ENCODE measurements around the gene SDS. TPM values are rescaled to one million over a fixed set of nuclear protein-coding genes. Genes with fewer than 3 reads are reported as not detected.

Gene SDS
- total RNA-seq, 2 donors from 2014 or later, result not detected

- Mint-ChIP-seq H3K9me3 (no peaks in the 10 kb centered on the region), H3K4me3 (no peak overlapping the region), H3K36me3 (ENCODE audit: insufficient read depth in 2 of 2) (peaks cover 0 to 2% of the 10 kb centered on the region in 2 donors), H3K27ac (no peak overlapping the region), H3K27me3 (ENCODE audit: low read depth) (no peaks in the 10 kb centered on the region), H3K4me1 (ENCODE audit: low read depth) (no peaks in the 10 kb centered on the region)
- no peak for DNase-seq
- ATAC-seq (replicated peaks in 1 of 2), result no peak
Measured at GRCh38 chr12:113391650-113392337, 11.9 kb downstream of the SDS start.

DNA sequence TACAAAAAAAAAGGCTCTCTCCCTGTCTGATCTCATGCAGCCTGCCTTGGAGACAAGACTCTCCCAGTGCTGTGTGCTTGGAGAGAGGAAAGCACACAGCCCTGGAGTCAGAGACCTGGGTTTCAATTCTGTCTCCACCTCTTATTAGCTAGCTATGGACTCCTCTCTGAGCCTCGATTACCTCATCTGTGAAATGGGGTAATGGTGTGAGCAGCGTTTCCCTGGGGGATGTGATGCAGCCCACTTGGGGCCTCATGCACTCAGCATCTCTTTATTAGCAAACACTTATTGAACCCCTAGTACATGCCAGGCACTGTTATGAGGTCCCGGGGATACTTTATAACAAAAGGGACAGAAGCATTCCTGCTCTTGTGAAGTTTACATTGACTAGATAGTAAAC lies 12.5 kb downstream of the SDS start:
- DNase-seq (no peak), ATAC-seq (replicated peaks in 1 of 2) (no peak)
- H3K4me3 Mint-ChIP-seq, result no peak overlapping the region
- H3K27me3 Mint-ChIP-seq (ENCODE audit: low read depth), result no peaks in the 10 kb centered on the region
- no peak overlapping the region for H3K27ac Mint-ChIP-seq
- H3K36me3 Mint-ChIP-seq (ENCODE audit: insufficient read depth in 2 of 2), result peaks cover 0 to 2% of the 10 kb centered on the region in 2 donors
- no peaks in the 10 kb centered on the region for H3K4me1 Mint-ChIP-seq (ENCODE audit: low read depth)
- no peaks in the 10 kb centered on the region for H3K9me3 Mint-ChIP-seq

DNA sequence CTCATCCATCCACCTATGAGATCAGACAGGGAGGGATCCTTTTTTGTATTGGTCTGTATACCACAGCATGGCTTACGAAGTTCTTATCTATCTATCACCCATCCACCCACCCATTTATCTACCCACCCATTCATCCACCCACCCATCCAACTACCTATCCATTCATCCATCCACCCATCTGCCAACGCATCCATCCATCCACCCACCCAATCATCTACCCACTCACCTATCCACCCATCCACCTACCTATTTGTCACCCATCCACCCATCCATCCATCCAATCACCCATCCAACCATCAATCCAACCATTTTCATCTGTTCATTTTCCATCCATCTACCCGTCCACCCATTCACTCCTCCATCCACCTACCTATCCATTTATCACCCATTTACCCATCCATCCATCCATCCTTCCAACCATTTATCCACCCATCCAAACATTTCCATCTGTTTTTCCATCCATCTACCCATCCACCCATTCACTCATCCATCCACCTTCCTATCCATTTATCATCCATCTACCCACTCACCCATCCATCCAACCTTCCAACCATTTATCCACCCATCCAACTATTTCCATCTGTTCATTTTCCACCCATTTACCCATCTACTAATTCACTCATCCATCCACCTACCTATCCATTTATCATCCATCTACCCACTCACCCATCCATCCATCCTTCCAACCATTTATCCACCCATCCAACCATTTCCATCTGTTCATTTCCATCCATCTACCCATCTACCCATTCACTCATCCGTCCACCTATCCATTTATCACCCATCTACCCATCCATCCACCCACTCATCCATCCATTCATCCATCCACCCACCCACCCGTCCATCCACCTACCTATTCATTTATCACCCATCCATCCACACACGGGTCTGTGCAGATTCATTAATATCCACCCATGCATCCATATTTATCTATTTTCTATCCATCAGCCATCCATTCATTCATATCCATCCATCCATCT lies 13.3 kb downstream of the SDS start:
- ATAC-seq (replicated peaks in 1 of 2) (no peak), DNase-seq (no peak)
- Mint-ChIP-seq H3K4me3 (no peak overlapping the region), H3K36me3 (ENCODE audit: insufficient read depth in 2 of 2) (peaks cover 0 to 2% of the 10 kb centered on the region in 2 donors), H3K4me1 (ENCODE audit: low read depth) (no peaks in the 10 kb centered on the region), H3K27ac (no peak overlapping the region), H3K9me3 (no peaks in the 10 kb centered on the region), H3K27me3 (ENCODE audit: low read depth) (no peaks in the 10 kb centered on the region)

GRCh38 chr12:113388351-113388750 lies 15.3 kb downstream of the SDS start:
- H3K27me3 Mint-ChIP-seq (ENCODE audit: low read depth), result no peaks in the 10 kb centered on the region
- peaks cover 0 to 4% of the 10 kb centered on the region in 2 donors for H3K36me3 Mint-ChIP-seq (ENCODE audit: insufficient read depth in 2 of 2)
- no peaks in the 10 kb centered on the region for H3K4me1 Mint-ChIP-seq (ENCODE audit: low read depth)
- H3K9me3 Mint-ChIP-seq, result no peaks in the 10 kb centered on the region
- H3K27ac Mint-ChIP-seq, result no peak overlapping the region
- no peak overlapping the region for H3K4me3 Mint-ChIP-seq
- DNase-seq (no peak), ATAC-seq (replicated peaks in 1 of 2) (no peak)

DNA sequence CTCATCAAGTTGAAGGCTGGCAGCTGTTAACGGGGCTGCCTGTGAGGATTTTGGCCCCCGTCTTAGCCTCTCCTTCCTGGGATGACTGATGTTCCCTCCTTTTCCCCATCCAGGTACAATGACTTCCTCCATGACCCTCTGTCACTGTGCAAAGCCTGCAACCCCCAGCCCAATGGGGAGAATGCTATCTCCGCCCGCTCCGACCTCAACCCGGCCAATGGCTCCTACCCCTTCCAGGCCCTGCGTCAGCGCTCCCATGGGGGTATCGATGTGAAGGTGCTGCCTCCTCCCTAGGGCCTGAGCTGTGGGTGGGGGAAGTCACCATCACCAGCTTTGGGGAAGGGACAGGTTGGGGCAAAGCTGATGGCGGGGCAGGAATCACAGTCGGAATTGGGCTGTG lies 16.1 kb downstream of the SDS start:
- H3K4me1 Mint-ChIP-seq (ENCODE audit: low read depth), result no peaks in the 10 kb centered on the region
- H3K4me3 Mint-ChIP-seq, result no peak overlapping the region
- no peaks in the 10 kb centered on the region for H3K9me3 Mint-ChIP-seq
- ATAC-seq (replicated peaks in 1 of 2), result no peak
- no peak overlapping the region for H3K27ac Mint-ChIP-seq
- H3K27me3 Mint-ChIP-seq (ENCODE audit: low read depth), result no peaks in the 10 kb centered on the region
- DNase-seq, result no peak
- H3K36me3 Mint-ChIP-seq (ENCODE audit: insufficient read depth in 2 of 2), result peaks cover 0 to 4% of the 10 kb centered on the region in 2 donors

DNA sequence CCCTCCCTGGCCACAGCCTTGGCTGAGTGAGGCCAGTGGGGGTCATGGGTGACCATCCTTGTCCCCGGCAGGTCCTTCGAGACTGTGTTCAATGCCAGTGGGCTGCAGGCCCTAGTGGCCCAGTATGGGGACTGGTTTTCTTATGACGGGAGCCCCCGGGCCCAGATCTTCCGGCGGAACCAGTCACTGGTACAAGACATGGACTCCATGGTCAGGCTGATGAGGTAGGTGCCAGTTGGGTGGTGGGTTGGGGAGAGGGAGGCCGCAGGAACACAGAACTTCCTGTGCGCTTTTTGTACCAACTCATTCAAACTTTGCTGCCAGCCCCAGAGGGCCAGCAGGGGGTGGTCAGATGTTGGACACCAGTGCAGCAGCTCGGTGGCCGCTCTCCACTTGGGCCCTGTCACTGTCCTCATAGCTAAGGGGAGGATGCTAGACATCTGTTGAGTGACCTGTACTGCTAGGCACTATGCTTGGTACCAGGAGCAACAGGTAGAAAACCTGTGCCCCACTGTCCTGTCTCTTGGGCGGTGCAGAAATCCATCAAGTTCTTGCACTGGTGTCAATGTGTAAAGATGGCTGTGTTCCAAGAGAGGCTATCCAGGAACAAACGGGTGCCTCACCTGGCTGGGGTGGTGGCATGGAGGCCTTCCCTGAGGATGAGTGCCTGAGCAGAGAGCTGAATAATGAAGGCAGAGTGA lies 16.7 kb downstream of the SDS start:
- Mint-ChIP-seq H3K36me3 (ENCODE audit: insufficient read depth in 2 of 2) (peaks cover 0 to 4% of the 10 kb centered on the region in 2 donors), H3K27me3 (ENCODE audit: low read depth) (no peaks in the 10 kb centered on the region), H3K27ac (no peak overlapping the region), H3K9me3 (no peaks in the 10 kb centered on the region), H3K4me3 (no peak overlapping the region), H3K4me1 (ENCODE audit: low read depth) (no peaks in the 10 kb centered on the region)
- ATAC-seq (replicated peaks in 1 of 2) (no peak), DNase-seq (no peak)

- H3K27ac Mint-ChIP-seq, result no peak overlapping the region
- no peaks in the 10 kb centered on the region for H3K4me1 Mint-ChIP-seq (ENCODE audit: low read depth)
- no peak for ATAC-seq (replicated peaks in 1 of 2)
- H3K36me3 Mint-ChIP-seq (ENCODE audit: insufficient read depth in 2 of 2), result peaks cover 0 to 4% of the 10 kb centered on the region in 2 donors
- H3K9me3 Mint-ChIP-seq, result no peaks in the 10 kb centered on the region
- H3K27me3 Mint-ChIP-seq (ENCODE audit: low read depth), result no peaks in the 10 kb centered on the region
- DNase-seq, result no peak
- H3K4me3 Mint-ChIP-seq, result no peak overlapping the region
Measured at GRCh38 chr12:113385282-113385882, 18.3 kb downstream of the SDS start.

- no peaks in the 10 kb centered on the region for H3K27me3 Mint-ChIP-seq (ENCODE audit: low read depth)
- no peak for ATAC-seq (replicated peaks in 1 of 2)
- H3K27ac Mint-ChIP-seq, result no peak overlapping the region
Measured at GRCh38 chr12:113384778-113385177, 18.9 kb downstream of the SDS start.

DNA sequence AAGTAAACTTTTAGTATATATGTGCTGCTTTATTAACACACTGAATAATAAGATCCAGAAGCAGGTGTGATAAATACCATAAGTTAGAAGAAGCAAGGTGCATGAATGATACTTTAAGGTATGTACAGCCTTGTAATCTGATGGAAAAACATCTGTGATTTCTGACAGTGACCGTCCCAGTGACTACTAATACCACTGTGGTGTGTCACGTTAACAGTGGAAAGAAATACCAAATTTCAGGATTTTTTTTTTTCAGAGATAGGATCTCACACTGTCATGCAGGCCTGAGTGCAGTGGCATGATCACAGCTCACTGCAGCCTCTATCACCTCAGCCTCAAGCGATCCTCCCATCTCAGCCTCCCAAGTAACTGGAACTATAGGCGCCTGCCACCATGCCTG lies 21.5 kb downstream of the SDS start:
- ATAC-seq (replicated peaks in 1 of 2) (no peak), DNase-seq (no peak)
- Mint-ChIP-seq H3K9me3 (no peaks in the 10 kb centered on the region), H3K27ac (no peak overlapping the region), H3K4me1 (ENCODE audit: low read depth) (no peaks in the 10 kb centered on the region), H3K27me3 (ENCODE audit: low read depth) (no peaks in the 10 kb centered on the region), H3K4me3 (no peak overlapping the region), H3K36me3 (ENCODE audit: insufficient read depth in 2 of 2) (peaks cover 1 to 2% of the 10 kb centered on the region in 2 donors)

More at GRCh38 chr12:113384778-113385177, 18.9 kb downstream of the SDS start:
- H3K36me3 Mint-ChIP-seq (ENCODE audit: insufficient read depth in 2 of 2), result peaks cover 0 to 4% of the 10 kb centered on the region in 2 donors
- no peaks in the 10 kb centered on the region for H3K9me3 Mint-ChIP-seq
- no peak for DNase-seq
- no peaks in the 10 kb centered on the region for H3K4me1 Mint-ChIP-seq (ENCODE audit: low read depth)
- no peak overlapping the region for H3K4me3 Mint-ChIP-seq

DNA sequence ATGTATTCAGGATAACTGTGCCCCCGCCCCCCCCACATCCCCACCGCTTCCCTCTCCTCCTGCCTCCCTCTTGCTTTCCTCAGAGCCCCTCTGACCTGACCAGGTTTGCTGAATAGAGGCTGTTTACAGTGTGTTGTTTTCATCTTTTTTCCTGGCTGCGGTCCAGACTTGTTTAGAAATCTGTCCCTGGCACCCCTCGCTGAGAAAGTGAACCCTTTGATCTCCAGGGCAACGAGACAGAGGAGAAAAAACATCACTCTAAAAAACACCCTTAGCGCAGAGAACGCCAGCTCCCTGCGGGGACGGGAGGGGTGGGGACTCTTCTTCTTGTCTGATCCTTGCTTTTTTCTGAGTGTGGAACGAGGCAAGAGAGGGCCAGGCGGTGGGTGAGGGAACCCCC lies 22.5 kb downstream of the SDS start:
- H3K27me3 Mint-ChIP-seq (ENCODE audit: low read depth), result no peaks in the 10 kb centered on the region
- H3K27ac Mint-ChIP-seq, result no peak overlapping the region
- no peak for ATAC-seq (replicated peaks in 1 of 2)

DNA sequence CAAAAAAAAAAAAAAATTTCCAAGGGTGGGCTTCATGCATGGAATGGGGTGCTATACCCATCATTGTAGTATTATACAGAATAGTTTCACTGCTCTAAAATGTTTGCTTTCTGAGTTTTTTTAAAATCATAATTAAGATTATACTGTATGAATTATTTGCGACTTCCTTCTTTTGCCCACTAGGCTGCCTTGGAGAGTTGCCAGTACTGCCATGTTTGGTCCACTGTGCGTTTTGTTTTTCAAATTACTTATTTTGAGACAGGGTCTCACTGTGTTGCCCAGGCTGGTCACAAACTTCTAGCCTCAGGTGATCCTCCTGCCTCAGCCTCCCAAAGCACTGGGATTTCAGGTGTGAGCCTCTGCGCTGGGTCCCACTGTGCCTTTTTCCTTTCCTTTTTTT lies 25.4 kb downstream of the SDS start:
- H3K27ac Mint-ChIP-seq, result no peak overlapping the region
- no peak for DNase-seq
- no peaks in the 10 kb centered on the region for H3K9me3 Mint-ChIP-seq
- no peaks in the 10 kb centered on the region for H3K27me3 Mint-ChIP-seq (ENCODE audit: low read depth)
- no peaks in the 10 kb centered on the region for H3K4me1 Mint-ChIP-seq (ENCODE audit: low read depth)
- H3K36me3 Mint-ChIP-seq (ENCODE audit: insufficient read depth in 2 of 2), result peaks cover 3% of the 10 kb centered on the region in 2 donors
- ATAC-seq (replicated peaks in 1 of 2), result no peak
- H3K4me3 Mint-ChIP-seq, result no peak overlapping the region

More for the DNA sequence above, 22.5 kb downstream of the SDS start:
- no peak for DNase-seq
- Mint-ChIP-seq H3K36me3 (ENCODE audit: insufficient read depth in 2 of 2) (peaks cover 1 to 2% of the 10 kb centered on the region in 2 donors), H3K4me3 (no peak overlapping the region), H3K4me1 (ENCODE audit: low read depth) (no peaks in the 10 kb centered on the region), H3K9me3 (no peaks in the 10 kb centered on the region)

DNA sequence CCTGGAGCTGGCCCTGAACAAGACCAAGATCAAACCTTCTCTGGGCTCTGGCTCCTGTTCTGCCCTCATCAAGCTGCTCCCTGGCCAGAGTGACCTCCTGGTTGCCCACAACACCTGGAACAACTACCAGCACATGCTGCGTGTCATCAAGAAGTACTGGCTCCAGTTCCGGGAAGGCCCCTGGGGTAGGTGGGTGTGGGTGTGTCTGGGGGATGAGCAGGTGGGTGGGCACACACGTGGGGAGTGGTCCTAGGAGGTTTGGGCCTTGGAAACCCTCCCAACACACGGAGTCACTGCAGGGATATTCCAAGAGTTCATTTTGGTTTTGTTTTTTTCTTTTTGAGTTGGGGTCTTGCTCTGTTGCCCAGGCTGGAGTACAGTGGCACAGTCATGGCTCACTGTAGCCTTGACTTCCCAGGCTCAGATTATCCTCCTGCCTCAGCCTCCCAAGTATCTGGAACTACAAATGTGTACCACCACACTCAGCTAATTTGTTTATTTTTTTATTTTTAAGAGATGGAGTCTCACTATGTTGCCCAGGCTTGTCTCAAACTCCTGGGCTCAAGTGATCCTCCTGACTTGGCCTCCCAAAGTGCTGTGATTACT lies 28.8 kb downstream of the SDS start:
- ATAC-seq (replicated peaks in 1 of 2), result no peak
- Mint-ChIP-seq H3K36me3 (ENCODE audit: insufficient read depth in 2 of 2) (peaks cover 3 to 6% of the 10 kb centered on the region in 2 donors), H3K4me1 (ENCODE audit: low read depth) (no peaks in the 10 kb centered on the region)

More for the DNA sequence above, 28.8 kb downstream of the SDS start:
- H3K27me3 Mint-ChIP-seq (ENCODE audit: low read depth), result no peaks in the 10 kb centered on the region
- no peak overlapping the region for H3K27ac Mint-ChIP-seq
- H3K4me3 Mint-ChIP-seq, result no peak overlapping the region
- H3K9me3 Mint-ChIP-seq, result no peaks in the 10 kb centered on the region
- no peak for DNase-seq

Measured in activated T-cell treated with anti-CD3 and anti-CD28 coated beads, Interleukin-2, amount 50 U/mL, for 72 hours (primary cell).